GM12873 (cell line): ENCODE results near the gene SH2D3A.

Experiments used
- CTCF ChIP-seq: IDR thresholded peaks from 2 replicates; pipeline ENCODE4 v1.5.1; 2012; ENCODE audit warnings: low read depth, mild to moderate bottlenecking, moderate library complexity, low read length, control low read depth; ENCODE audit not compliant: insufficient read depth; ENCODE audit errors: missing control alignments

The SH2D3A gene

DNA sequence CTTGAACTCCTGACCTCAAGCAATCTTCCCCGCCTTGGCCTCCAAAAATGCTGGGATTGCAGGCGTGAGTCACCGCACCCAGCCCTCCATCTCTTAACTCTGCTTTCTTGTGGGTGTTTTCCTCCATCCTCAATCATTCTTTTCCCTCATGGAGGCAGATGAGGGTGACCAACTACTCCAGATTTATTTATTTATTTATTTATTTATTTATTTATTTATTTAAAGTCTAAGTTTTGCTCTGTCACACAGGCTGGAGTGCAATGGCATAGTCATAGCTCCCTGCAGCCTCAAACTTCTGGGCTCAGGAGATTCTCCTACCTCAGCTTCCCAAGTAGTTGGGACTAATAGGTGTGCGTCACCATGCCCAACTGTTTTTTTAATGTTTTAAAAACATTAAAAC lies 20.2 kb upstream of the SH2D3A start:
- TF ChIP-seq CTCF: no peak

GRCh38 chr19:6779206-6779605 lies 12.0 kb upstream of the SH2D3A start:
- TF ChIP-seq CTCF: no peak

DNA sequence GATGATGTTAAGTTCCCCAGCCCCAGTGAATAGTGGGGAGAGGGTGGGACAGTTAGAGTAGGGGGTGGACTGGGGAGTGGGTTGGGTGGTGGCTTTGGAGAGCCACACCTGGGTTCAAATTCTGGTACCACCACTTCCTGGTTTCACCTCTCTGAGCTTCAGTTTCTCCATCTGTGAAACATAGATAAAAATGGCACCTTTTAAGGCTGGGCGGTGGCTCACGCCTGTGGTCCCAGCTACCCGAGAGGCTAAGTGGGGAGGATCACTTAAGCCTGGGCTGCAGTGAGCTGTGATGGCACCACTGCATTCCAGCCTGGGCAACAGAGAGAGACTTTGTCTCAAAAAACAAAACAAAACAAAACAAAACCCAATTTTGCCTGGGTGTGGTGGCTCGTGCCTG lies 11.2 kb upstream of the SH2D3A start:
- TF ChIP-seq CTCF: no peak

GRCh38 chr19:6777434-6777833 lies 10.2 kb upstream of the SH2D3A start:
- no peak for TF ChIP-seq CTCF

DNA sequence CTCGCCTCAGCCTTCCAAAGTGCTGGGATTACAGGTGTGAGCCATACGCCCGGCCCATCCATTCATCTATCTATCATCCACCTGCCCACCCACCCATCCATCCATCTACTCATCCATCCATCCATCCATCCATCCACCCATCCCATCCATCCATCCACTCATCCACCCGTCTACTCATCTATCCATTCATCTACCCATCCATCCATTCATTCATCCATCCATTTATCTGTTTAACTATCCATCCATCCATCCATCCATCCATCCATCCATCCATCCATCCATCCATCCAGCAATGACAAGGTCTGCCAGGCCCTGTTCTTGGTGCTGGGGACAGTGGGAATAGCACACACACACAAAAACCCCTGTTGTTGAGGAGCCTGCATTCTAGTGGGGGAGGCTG lies 9.8 kb upstream of the SH2D3A start:
- TF ChIP-seq CTCF: no peak

GRCh38 chr19:6774821-6775707 lies 7.8 kb upstream of the SH2D3A start:
- TF ChIP-seq CTCF: no peak

GRCh38 chr19:6773323-6773931 lies 6.2 kb upstream of the SH2D3A start:
- TF ChIP-seq CTCF: no peak
